HepG2 (cell line): ENCODE results near the gene TIAM2.

Experiments
- AHR ChIP-seq: IDR thresholded peaks from 2 replicates; pipeline ENCODE4 v1.6.1; 2018; ENCODE audit warnings: missing genetic modification reagents, missing compliant biosample characterization
- ARNTL ChIP-seq: sonication (generic); formaldehyde crosslinking; IDR thresholded peaks from 2 replicates; pipeline ENCODE4 v1.4.0; 2020; ENCODE audit warnings: mild to moderate bottlenecking, missing genetic modification reagents
- CTCF ChIP-seq: sonication (generic); formaldehyde crosslinking; IDR thresholded peaks from 2 replicates; pipeline ENCODE4 v1.5.0; 2020; ENCODE audit warnings: mild to moderate bottlenecking, missing genetic modification reagents, moderate library complexity
- EEA1 ChIP-seq: sonication (generic); formaldehyde crosslinking; IDR thresholded peaks from 2 replicates; pipeline ENCODE4 v1.5.1; 2020; ENCODE audit warnings: mild to moderate bottlenecking, missing genetic modification reagents, borderline replicate concordance
- EP300 ChIP-seq, 3 experiments: sonication (generic) in 1 of 3; formaldehyde crosslinking in 1 of 3; IDR thresholded peaks; 2 replicates each; pipeline versions ENCODE4 v1.5.1 to v1.6.1; 2011 to 2020; ENCODE audit warnings: low read depth in 2 of 3, low read length in 2 of 3, borderline replicate concordance in 1 of 3, improper control_type of control experiment in 1 of 3, mild to moderate bottlenecking in 1 of 3, missing genetic modification reagents in 1 of 3, moderate library complexity in 1 of 3
- MAX ChIP-seq: IDR thresholded peaks from 2 replicates; pipeline ENCODE4 v1.6.1; 2012; ENCODE audit warnings: inconsistent platforms
- RNF2 ChIP-seq: fragments of 450-650 bp; conservative IDR thresholded peaks from 2 replicates; pipeline ENCODE4 v1.6.1; 2016; ENCODE audit warnings: low read depth
- SOX13 ChIP-seq, 3 experiments: fragments of 450-650 bp in 1 of 3; sonication (generic) in 1 of 3; formaldehyde crosslinking in 1 of 3; IDR thresholded peaks in 2 of 3; conservative IDR thresholded peaks in 1 of 3; 2 replicates each; pipeline versions ENCODE4 v1.5.0 to v1.6.1; 2016 to 2020; ENCODE audit warnings: antibody characterized with exemption in 1 of 3, mild to moderate bottlenecking in 1 of 3, missing compliant biosample characterization in 1 of 3, missing genetic modification reagents in 1 of 3, moderate library complexity in 1 of 3
- SRSF1 ChIP-seq: fragments of 200-400 bp; formaldehyde crosslinking; optimal IDR thresholded peaks from 2 replicates; pipeline ENCODE3; 2017; ENCODE audit warnings: mild to moderate bottlenecking, low read depth, low read length, moderate library complexity
- ZNF143 ChIP-seq: sonication (generic); formaldehyde crosslinking; IDR thresholded peaks from 2 replicates; pipeline ENCODE4 v1.4.0; 2020; ENCODE audit warnings: missing genetic modification reagents
- ZNF468 ChIP-seq: sonication (generic); formaldehyde crosslinking; IDR thresholded peaks from 2 replicates; pipeline ENCODE4 v1.8.0; 2022; ENCODE audit warnings: mild to moderate bottlenecking, moderate library complexity, missing genetic modification reagents

- TF ChIP-seq RNF2 (no peak), CTCF (CRISPR knock-in tag) (no peak), SRSF1 (no peak), ARNTL (CRISPR knock-in tag) (no peak), MAX (no peak), EEA1 (CRISPR knock-in tag) (no peak), ZNF468 (CRISPR knock-in tag) (no peak), SOX13 (IDR thresholded peaks at IDR 0.05) (no peak), SOX13 (CRISPR knock-in tag; conservative IDR thresholded peaks at IDR 0.05 in 1 of 2, IDR thresholded peaks at IDR 0.05 in 1 of 2) (no peak), ZNF143 (CRISPR knock-in tag) (no peak), AHR (CRISPR knock-in tag) (no peak), EP300 (IDR thresholded peaks at IDR 0.05; ENCODE audit: low read depth in 2 of 2, low read length in 2 of 2) (no peak), EP300 (CRISPR knock-in tag; IDR thresholded peaks at IDR 0.05; ENCODE audit: borderline replicate concordance) (no peak)
Observed at GRCh38 chr6:154984146-154984545, 11.0 kb upstream of the TIAM2 start.
